Colonic mucosa (tissue), 4 donors: ENCODE results near the gene FOXA1. TPM values are rescaled to one million over a fixed set of nuclear protein-coding genes. Genes with fewer than 3 reads are reported as not detected.

ENCODE experiments used
- DNase-seq: peaks from one replicate; pipeline ENCODE4 v3.0.0-alpha.2; 2020
- H3K27ac ChIP-seq: fragments of 200-600 bp; one replicate; pipeline ENCODE4 v1.8.0; 2021
- H3K27me3 ChIP-seq: fragments of 200-600 bp; one replicate; pipeline ENCODE4 v1.8.0; 2021
- H3K36me3 ChIP-seq: fragments of 200-600 bp; one replicate; pipeline ENCODE4 v1.8.0; 2021
- H3K4me1 ChIP-seq: fragments of 200-600 bp; one replicate; pipeline ENCODE4 v1.8.0; 2021; ENCODE audit warnings: mild to moderate bottlenecking
- H3K4me3 ChIP-seq: fragments of 200-600 bp; one replicate; pipeline ENCODE4 v1.8.0; 2021
- H3K9ac ChIP-seq, 2 donors: one replicate each; pipeline ENCODE4 v1.7.0; 2013; ENCODE audit warnings: control low read depth in 2 of 2, low read depth in 2 of 2, low read length in 2 of 2
- H3K9me3 ChIP-seq: fragments of 200-600 bp; one replicate; pipeline ENCODE4 v1.8.0; 2021
- intact Hi-C: fragments of 100-400 bp; cut with DNase I; formaldehyde crosslinking; loops from one replicate; pipeline ENCODE4 v1.14.1; 2022
- total RNA-seq, 2 donors: library from RNA; stranded (reverse); fragmentation: NEBNext Ultra II Directional in 1 of 2; extraction: Animal tissue kit (Norgen Biotek cat#: 25700) in 1 of 2; gene quantifications; one replicate each; pipeline ENCODE4 v1.2.1, GENCODE V29; 2021
- TF ChIP-seq, protein P1 (sequence below): fragments of 200-600 bp; IDR thresholded peaks from one replicate; pipeline ENCODE4 v1.8.0; 2022; ENCODE audit warnings: antibody characterized with exemption, mild to moderate bottlenecking
- donor health status: healthy.
- donor health status: DM: no; HTN: no; CAD: no.
- donor health status: DM: no; HTN: no; CAD: no.

The FOXA1 gene
- total RNA-seq, 2 donors from 2014 or later = 70.5 to 87.7 TPM

- Histone ChIP-seq H3K27ac (peak overlapping the region; percentile 89), H3K4me1 (peaks cover 6% of the 10 kb centered on the region), H3K36me3 (no peaks in the 10 kb centered on the region), H3K9me3 (no peaks in the 10 kb centered on the region), H3K27me3 (peaks cover 39% of the 10 kb centered on the region), H3K9ac (peak overlapping the region; percentile 48 to 87), H3K4me3 (peak overlapping the region; percentile 30)
- DNase-seq = no peak
- intact Hi-C loops = no loop called here
- TF ChIP-seq, protein P1, sequence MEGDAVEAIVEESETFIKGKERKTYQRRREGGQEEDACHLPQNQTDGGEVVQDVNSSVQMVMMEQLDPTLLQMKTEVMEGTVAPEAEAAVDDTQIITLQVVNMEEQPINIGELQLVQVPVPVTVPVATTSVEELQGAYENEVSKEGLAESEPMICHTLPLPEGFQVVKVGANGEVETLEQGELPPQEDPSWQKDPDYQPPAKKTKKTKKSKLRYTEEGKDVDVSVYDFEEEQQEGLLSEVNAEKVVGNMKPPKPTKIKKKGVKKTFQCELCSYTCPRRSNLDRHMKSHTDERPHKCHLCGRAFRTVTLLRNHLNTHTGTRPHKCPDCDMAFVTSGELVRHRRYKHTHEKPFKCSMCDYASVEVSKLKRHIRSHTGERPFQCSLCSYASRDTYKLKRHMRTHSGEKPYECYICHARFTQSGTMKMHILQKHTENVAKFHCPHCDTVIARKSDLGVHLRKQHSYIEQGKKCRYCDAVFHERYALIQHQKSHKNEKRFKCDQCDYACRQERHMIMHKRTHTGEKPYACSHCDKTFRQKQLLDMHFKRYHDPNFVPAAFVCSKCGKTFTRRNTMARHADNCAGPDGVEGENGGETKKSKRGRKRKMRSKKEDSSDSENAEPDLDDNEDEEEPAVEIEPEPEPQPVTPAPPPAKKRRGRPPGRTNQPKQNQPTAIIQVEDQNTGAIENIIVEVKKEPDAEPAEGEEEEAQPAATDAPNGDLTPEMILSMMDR = no peak
These were observed 3.9 kb upstream of the FOXA1 start for GRCh38 chr14:37598747-37599506.

DNA sequence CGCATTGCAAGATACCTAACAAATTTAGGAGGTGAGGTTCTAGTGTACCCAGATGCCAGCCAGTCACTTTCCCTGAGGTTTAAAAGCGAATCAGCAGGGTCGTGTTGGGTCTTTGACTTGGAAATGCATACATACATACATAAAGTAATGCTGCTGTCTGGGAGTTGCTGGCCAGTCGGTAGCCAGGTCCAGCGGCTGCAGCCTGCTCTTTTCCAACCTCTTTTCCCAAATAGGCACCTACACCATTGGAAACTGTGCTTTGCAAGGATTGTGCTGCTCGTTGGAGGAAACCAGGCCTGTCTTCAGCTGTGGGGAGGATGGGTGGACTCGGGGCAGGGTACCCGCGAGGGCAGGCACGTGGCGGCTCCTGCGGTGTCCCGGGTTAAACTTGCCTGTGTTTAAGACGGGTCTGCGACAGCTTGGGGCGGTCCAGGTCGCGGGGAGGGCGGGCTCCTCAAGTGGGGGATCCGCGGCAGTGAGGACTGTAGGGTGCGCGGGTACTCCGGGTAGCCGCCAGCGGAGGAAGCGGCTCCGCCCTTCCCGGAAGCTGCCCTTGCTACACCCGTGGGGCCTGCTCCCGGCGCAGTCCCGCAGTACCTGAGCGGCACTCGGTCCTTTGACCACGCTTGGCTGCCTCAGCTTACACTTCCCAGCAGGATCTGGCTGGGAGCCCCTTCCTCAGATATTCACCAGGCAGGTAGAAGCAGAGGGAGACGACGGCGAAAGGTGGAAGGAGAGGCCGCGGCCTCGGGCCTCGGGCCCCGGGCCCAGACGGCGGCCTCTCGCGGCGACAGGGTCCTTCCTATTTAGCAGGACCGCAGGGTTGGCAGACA lies 3.1 kb upstream of the FOXA1 start:
- intact Hi-C loops = no loop called here
- H3K27ac ChIP-seq = peak overlapping the region; percentile 89

DNA sequence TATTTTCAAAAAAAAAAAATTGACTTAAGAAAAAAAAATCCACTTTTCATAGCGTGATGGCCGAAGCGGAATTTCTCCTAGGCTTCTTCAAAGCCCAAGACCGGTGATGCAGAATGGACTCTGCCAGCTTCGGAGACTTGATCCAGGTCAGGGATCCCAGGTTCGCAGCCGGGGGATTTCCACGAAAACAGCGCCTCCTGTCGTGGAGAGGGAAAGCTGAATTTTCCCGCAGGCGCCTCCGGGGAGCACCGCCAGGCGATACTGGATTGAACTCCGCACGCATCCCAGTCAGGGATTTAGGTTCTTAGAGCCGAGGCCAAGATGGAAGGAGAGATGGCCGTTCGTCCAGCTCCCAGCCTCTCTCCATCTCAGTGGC lies 2.5 kb upstream of the FOXA1 start:
- peaks cover 6% of the 10 kb centered on the region for H3K4me1 ChIP-seq
- H3K27ac ChIP-seq = peak overlapping the region; percentile 89
- peak overlapping the region; percentile 30 for H3K4me3 ChIP-seq
- no peaks in the 10 kb centered on the region for H3K9me3 ChIP-seq
- intact Hi-C loops = no loop called here
- peaks cover 43% of the 10 kb centered on the region for H3K27me3 ChIP-seq
- DNase-seq = peak; percentile 78
- TF ChIP-seq, protein P1 = no peak
- peak overlapping the region; percentile 48 to 87 for H3K9ac ChIP-seq
- no peaks in the 10 kb centered on the region for H3K36me3 ChIP-seq

More for the DNA sequence above, 3.1 kb upstream of the FOXA1 start:
- Histone ChIP-seq H3K4me3 (peak overlapping the region; percentile 30), H3K9ac (peak overlapping the region; percentile 48 to 87), H3K9me3 (no peaks in the 10 kb centered on the region), H3K36me3 (no peaks in the 10 kb centered on the region), H3K27me3 (peaks cover 39% of the 10 kb centered on the region), H3K4me1 (peaks cover 6% of the 10 kb centered on the region)
- DNase-seq = peak; percentile 77
- TF ChIP-seq, protein P1 = no peak

DNA sequence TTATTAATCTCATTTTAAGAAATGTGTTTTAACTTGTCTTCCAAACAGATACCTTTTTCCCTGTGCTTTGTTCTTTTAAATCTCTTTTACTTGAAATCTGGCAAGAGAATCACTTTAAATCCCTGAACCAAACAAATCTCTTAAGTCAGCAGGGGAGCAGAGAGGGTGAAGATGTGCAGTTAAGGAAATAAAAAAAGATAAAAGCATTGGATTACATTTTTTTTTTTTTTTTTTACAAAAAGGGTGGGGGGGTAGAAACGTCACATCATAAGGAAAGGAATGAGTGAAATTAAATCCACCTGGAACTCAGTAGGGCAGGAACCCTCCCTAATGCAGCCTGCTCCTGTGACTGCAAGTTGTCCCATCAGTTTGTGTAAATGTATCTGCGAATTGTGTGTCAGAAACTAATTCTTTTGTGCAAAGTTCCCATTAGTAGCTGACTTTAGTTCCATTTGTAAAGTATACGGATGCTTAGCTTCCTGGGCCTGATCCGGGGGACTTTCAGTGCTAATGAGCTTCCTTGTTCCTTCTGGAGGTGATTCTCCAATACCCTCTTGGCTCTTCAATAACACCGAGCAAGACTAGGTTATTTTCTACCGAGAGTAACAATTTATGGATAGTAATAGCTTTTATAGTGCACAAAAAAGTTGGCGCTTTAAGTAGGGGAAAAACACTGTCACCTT lies 1.9 kb upstream of the FOXA1 start:
- Histone ChIP-seq H3K27me3 (peaks cover 43% of the 10 kb centered on the region), H3K27ac (peak overlapping the region; percentile 89), H3K36me3 (no peaks in the 10 kb centered on the region), H3K4me1 (peaks cover 6% of the 10 kb centered on the region), H3K9me3 (no peaks in the 10 kb centered on the region), H3K9ac (peak overlapping the region in 1 of 2 donors; percentile 87), H3K4me3 (no peak overlapping the region)
- intact Hi-C loops = no loop called here
- no peak for DNase-seq
- TF ChIP-seq, protein P1 = no peak
